Heart left ventricle (tissue), 13 donors: ENCODE data around the gene PHACTR3.

Experiments
- POLR2A ChIP-seq, 2 donors: fragments of 450-650 bp; IDR thresholded peaks; one replicate each; pipeline ENCODE4 v1.6.1; 2017; ENCODE audit warnings: antibody characterized with exemption in 2 of 2, mild to moderate bottlenecking in 2 of 2, moderate library complexity in 2 of 2
- TF ChIP-seq, protein P1 (sequence below), 12 donors: fragments of 200-600 bp; sonication (generic) in 4 of 12; IDR thresholded peaks; one replicate each; pipeline versions ENCODE4 v1.5.0 to v1.8.0; 2018 to 2022; ENCODE audit warnings: antibody characterized with exemption in 12 of 12, mild to moderate bottlenecking in 5 of 12
- donor health status: ischemic (EF 13 %, LVEDD 7.1; RV severe dilation, severe dysfunction).
- donor health status: DM: no; HTN: yes; CAD: no.
- donor health status: DM: no; HTN: no; CAD: no.
- donor health status: ischemic (EF 25% LVEDD 6.9; RV normal size, moderate dysfunction).
- donor health status: ischemic (EF 25% LVEDD 5.7; RV mildly dilated, moderate dysfunction).
- donor health status: ischemic (EF 35%, LVEDD 5.7; RV mildly dilated, moderate dysfunction).
- donor health status: nonischemic (EF 11% LVEDD 7.7; RV severe dilation, severe dysfunction).
- donor health status: DM: yes; HTN: yes; CAD: no.
- donor health status: PGD.
- donor health status: ischemic (EF 29% LVEDD 5.4; RV normal size, mild dysfunction).
- donor health status: nonischemic (EF 23%, LVEDD 6.1; RV moderate dilation, normal function).

DNA sequence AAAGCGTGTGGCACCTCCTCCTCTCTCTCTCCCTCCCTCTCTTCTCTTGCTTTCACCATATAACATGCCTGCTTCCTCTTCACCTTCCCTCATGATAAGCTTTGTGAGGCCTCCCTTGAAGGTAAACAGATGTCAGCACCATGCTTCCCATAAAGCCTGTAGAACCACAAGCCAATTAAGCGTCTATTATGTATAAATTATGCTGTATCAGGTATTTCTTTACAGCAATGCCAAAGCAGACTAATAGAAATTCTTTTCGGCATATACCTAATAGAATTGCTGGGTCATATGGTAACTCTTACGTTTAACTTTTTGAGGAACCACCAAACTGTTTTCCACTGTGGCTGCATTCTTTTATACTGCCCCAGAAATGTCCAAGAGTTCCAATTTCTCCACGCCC, 254.1 kb downstream of the PHACTR3 start:
- TF ChIP-seq, protein P1, sequence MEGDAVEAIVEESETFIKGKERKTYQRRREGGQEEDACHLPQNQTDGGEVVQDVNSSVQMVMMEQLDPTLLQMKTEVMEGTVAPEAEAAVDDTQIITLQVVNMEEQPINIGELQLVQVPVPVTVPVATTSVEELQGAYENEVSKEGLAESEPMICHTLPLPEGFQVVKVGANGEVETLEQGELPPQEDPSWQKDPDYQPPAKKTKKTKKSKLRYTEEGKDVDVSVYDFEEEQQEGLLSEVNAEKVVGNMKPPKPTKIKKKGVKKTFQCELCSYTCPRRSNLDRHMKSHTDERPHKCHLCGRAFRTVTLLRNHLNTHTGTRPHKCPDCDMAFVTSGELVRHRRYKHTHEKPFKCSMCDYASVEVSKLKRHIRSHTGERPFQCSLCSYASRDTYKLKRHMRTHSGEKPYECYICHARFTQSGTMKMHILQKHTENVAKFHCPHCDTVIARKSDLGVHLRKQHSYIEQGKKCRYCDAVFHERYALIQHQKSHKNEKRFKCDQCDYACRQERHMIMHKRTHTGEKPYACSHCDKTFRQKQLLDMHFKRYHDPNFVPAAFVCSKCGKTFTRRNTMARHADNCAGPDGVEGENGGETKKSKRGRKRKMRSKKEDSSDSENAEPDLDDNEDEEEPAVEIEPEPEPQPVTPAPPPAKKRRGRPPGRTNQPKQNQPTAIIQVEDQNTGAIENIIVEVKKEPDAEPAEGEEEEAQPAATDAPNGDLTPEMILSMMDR (IDR thresholded peaks at IDR 0.05), result no peak
- no peak for TF ChIP-seq POLR2A (IDR thresholded peaks at IDR 0.05)
